ENCODE data around the gene USP44. TPM values are rescaled to one million over a fixed set of nuclear protein-coding genes. Genes with fewer than 3 reads are reported as not detected.

Gene USP44
- total and polyA plus RNA-seq, 2 donors (not counting 3 experiments of a cell fraction or from before 2014, with no cell fraction given): 0.91 to 3.1 TPM

- BruUV-seq (replicated peaks): no TSS peak
- DNase-seq (ENCODE audit: low read depth, low spot score): no peak
- Histone ChIP-seq H3K9me1 (replicated peaks; ENCODE audit: control insufficient read depth, extremely low read depth, insufficient read depth, low read length) (no peaks in the 10 kb centered on the region), H3K9ac (replicated peaks; ENCODE audit: extremely low read depth, insufficient read depth, low read length) (no peak overlapping the region), H4K20me1 (replicated peaks; ENCODE audit: control insufficient read depth, extremely low read depth, insufficient read depth, low read length) (no peaks in the 10 kb centered on the region), H3K9me3 (replicated peaks; ENCODE audit: control insufficient read depth, insufficient read depth, low read length) (no peaks in the 10 kb centered on the region), H3K27me3 (ENCODE audit: control insufficient read depth in 2 of 2, insufficient read depth in 2 of 2, low read length in 2 of 2) (no peaks in the 10 kb centered on the region), H3K79me2 (ENCODE audit: control insufficient read depth, insufficient read depth, low read length) (peaks cover 7% of the 10 kb centered on the region), H3K4me1 (ENCODE audit: control insufficient read depth, extremely low read depth, insufficient read depth, low read length) (no peaks in the 10 kb centered on the region), H3K36me3 (ENCODE audit: control insufficient read depth in 2 of 2, extremely low read depth in 1 of 2, insufficient read depth in 2 of 2, low read length in 2 of 2) (peaks cover 7 to 12% of the 10 kb centered on the region in 2 experiments), H3K27ac (ENCODE audit: insufficient read depth, low read depth, low read length) (no peak overlapping the region), H2AFZ (ENCODE audit: low read depth, low read length) (no peak overlapping the region), H3K4me3 (replicated peaks in 1 of 3; ENCODE audit: insufficient read depth in 1 of 3, low read depth in 1 of 3, low read length in 3 of 3) (no peak overlapping the region), H3K4me2 (ENCODE audit: insufficient read depth, low read length) (no peak overlapping the region)
- dilution Hi-C loops (cut with MboI; ENCODE audit: extremely low pct_ligation_motif_present, low sequenced_read_pairs): no loop called here
- ChIA-PET CTCF (no interaction called here), POLR2A (no interaction called here)
- intact Hi-C loops (cut with micrococcal nuclease): no loop called here
- no peak for FAIRE-seq
- no peak for TF ChIP-seq POLR2AphosphoS5 (IDR thresholded peaks at IDR 0.05; ENCODE audit: insufficient read depth, low read depth, low read length)
- TF ChIP-seq MAX (IDR thresholded peaks at IDR 0.05; ENCODE audit: insufficient read depth, insufficient read length): no peak
- no peak for TF ChIP-seq FOS (IDR thresholded peaks at IDR 0.05; ENCODE audit: borderline replicate concordance, insufficient read depth, low read length)
- no peak for TF ChIP-seq JUN (IDR thresholded peaks at IDR 0.05; ENCODE audit: borderline replicate concordance, insufficient read depth, insufficient read length, low read depth)
- TF ChIP-seq MYC (IDR thresholded peaks at IDR 0.05; ENCODE audit: low read depth, low read length): no peak
- TF ChIP-seq GATA2 (IDR thresholded peaks at IDR 0.05; ENCODE audit: insufficient read depth, insufficient read length, low read depth, low read length): no peak
- TF ChIP-seq POLR2A (IDR thresholded peaks at IDR 0.05; ENCODE audit: low read depth, low read length): no peak
- no peak for TF ChIP-seq EZH2 (IDR thresholded peaks at IDR 0.05; ENCODE audit: borderline replicate concordance, low read depth, low read length, severe bottlenecking)
- TF ChIP-seq, protein P1, sequence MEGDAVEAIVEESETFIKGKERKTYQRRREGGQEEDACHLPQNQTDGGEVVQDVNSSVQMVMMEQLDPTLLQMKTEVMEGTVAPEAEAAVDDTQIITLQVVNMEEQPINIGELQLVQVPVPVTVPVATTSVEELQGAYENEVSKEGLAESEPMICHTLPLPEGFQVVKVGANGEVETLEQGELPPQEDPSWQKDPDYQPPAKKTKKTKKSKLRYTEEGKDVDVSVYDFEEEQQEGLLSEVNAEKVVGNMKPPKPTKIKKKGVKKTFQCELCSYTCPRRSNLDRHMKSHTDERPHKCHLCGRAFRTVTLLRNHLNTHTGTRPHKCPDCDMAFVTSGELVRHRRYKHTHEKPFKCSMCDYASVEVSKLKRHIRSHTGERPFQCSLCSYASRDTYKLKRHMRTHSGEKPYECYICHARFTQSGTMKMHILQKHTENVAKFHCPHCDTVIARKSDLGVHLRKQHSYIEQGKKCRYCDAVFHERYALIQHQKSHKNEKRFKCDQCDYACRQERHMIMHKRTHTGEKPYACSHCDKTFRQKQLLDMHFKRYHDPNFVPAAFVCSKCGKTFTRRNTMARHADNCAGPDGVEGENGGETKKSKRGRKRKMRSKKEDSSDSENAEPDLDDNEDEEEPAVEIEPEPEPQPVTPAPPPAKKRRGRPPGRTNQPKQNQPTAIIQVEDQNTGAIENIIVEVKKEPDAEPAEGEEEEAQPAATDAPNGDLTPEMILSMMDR (IDR thresholded peaks at IDR 0.05; ENCODE audit: extremely low read depth in 1 of 2, insufficient read depth in 1 of 2, low read depth in 1 of 2, low read length in 2 of 2): no peak
Measured at GRCh38 chr12:95505039-95505438, 46.2 kb downstream of the USP44 start.

All from endothelial cell of umbilical vein (primary cell).